ENCODE data around the gene MAP2K7. TPM values are rescaled to one million over a fixed set of nuclear protein-coding genes. Genes with fewer than 3 reads are reported as not detected.

The MAP2K7 gene
- total RNA-seq, 1 experiment from 2014 or later = 21.1 TPM

DNA sequence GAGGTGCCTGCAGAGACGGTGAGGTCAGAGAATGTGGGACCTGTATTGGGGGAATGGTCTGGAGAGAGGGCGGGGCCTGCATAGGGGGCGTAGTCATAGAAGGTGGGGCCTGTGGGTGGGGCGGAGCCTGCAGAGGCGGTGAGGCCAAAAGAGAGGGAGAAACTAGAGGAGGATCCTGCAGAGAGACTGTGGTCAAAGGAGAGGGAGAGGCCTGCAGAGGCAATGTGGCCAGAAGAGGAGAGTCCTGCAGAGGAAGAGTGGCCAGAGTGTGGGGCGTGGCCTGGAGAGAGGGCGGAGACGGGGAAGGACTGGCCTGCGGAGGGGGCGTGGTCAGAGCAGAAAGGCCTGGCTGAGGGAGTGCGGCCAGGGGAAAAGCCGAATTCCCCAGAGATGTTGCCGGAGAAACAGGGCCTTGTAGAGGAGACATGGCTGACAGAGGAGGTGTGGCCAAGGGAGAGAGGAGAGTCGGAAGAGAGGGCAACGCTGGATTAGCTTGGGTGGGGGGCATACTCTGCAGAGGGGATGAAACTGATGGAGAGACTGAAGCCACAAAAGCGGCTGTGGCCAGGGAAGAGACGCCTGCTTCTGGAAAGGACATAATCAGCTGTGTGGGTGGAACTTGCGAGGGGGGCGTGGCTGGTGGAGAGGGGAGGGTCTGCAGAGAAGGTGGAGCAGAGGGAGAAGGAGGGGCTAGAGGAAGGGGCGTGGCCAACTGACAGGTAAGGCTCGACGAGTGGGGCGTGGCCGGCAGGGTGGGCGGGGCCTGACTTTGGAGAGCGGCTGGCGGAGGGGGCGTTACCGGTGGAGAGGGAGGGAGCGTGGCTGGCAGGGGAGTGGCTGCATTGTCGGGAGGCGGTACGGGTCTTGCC is 32.0 kb upstream of the MAP2K7 start:
- peak overlapping the region; percentile 33 for H3K4me3 ChIP-seq (ENCODE audit: insufficient read depth, low read depth, low read length)
- H3K27me3 ChIP-seq (ENCODE audit: control insufficient read depth, insufficient read depth, low read length) = peaks cover 44% of the 10 kb centered on the region
- no peaks in the 10 kb centered on the region for H3K36me3 ChIP-seq (replicated peaks; ENCODE audit: control insufficient read depth, insufficient read depth, low read length)
- DNase-seq = peak; percentile 93

DNA sequence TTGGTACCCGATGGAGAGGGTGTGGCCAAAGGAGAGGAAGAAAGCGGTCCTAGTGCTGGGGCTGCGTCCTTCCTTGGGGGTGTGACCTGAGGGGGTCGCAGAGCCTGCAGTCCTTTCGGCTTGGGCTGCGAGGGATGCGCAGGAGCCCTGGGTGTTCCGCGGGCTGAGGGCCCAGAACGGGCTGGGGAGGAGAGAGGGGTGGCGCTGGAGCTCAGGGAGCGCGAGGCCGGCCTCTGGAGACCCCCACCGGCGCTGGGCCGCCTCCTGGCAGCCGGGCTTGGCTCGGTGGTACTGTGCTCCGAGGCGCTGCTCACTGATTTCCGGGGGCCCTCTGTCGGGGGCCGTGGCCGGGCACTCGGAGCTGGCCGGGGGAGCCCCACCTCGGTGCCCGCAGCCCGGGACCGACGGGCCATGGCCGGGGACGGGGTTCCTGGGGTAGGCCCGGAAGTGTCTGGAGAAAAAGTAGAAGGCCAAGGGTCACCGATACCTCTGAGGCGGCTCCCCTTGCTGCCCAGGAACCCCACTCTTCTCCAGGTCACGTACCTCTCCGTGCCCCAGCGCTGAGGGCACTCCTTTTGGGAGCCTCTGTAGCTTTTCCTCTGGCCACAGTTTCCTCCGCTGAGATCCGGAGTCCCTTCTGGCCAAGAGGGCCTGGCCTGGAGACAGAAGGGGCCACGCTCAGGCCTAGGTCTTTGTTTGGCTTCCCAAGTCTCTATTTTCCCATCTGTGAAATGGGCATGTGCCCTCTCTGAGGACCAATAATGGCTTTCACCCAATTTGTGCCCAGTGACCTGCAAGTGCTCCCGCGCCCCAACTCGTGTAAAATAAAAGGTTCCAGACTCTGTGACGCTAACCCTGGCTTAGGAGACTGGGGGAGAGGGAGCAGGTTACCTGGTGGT is 31.1 kb upstream of the MAP2K7 start:
- H3K36me3 ChIP-seq (replicated peaks; ENCODE audit: control insufficient read depth, insufficient read depth, low read length) = no peaks in the 10 kb centered on the region
- peak; percentile 4 for DNase-seq
- peaks cover 35% of the 10 kb centered on the region for H3K27me3 ChIP-seq (ENCODE audit: control insufficient read depth, insufficient read depth, low read length)
- H3K4me3 ChIP-seq (ENCODE audit: insufficient read depth, low read depth, low read length) = peak overlapping the region; percentile 16

DNA sequence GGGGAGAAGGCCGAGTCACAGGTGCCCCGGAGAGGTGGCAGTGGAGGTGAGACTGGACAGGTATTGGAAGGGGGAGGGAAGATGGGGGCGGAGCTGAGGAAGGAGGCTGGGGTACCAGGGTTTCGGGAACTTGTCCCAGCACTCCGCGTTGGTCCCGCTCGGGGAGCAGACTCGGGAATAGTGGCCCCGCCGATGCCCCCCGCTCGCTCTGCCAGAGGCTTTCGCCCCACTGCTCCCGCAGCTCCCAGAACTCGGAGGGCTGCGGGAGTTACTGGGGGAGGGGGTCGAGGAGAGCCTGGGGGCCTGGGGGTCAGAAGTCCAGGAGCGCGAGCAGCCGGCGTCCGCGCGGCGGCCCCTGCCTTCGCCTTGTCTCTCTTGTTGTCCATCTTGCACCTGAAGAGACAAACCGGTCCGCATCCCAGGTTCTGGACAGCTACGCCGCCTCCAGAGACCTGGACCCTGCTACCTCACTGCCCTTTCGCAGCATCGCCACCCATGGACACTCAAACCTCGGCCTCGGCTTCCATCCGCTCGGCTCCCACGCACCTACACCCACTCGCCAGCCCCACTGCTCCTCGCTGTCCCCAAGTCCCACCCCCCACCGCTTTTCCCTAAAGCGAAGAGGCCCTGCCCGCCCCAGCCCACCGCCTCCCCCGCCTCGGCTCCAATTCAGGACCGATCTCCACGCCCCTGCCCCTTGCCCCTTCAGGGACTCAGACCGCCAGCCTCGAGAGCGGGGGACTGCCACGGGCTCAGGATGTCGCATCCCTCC is 30.2 kb upstream of the MAP2K7 start:
- Histone ChIP-seq H3K36me3 (replicated peaks; ENCODE audit: control insufficient read depth, insufficient read depth, low read length) (no peaks in the 10 kb centered on the region), H3K4me3 (ENCODE audit: insufficient read depth, low read depth, low read length) (peak overlapping the region; percentile 65), H3K27me3 (ENCODE audit: control insufficient read depth, insufficient read depth, low read length) (peaks cover 28% of the 10 kb centered on the region)
- DNase-seq = peak; percentile 34

DNA sequence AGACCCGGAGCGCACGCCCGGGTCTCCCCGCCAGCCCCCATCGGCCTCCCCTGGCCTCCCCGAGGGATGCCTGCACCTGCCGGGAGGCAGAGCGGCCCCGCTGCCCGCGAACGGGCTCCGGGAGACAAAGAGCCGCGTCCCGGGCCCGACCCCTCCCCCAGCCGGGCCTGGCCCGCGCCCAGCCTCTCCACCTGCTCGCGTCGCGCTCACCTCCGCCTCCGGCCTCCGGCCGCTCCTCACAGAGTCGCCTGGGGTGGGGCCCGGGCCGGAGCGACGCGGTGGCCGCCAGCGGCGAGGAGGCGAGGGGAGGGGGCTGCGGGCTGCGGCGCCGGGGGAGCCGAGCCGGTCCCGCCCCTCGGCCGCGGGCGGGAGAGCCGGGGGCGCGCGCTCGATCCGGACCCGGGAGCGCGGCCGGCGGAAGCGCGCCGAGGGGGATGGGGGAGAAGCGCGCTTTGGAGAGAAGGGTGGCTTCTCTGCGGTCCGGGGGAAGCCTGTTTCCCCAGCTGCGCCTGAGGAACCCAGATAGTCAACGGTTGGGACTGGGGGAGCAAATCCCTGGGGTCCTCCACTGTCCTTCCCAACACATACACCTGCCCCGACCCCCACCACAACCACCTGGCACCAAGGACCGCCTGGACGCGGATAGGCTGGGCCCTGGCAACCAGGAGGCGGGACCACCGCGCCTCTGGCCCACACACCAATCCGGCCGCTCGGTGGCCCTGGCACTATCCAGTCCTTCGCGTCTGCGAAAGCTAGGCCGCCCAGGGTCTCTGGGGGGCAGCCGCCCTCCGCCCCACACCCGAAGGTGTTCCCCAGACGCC is 29.4 kb upstream of the MAP2K7 start, which contains the start of gene PRR36:
Gene PRR36 (minus strand): TSS at position 315 of the 821 bp plus-strand sequence. CDS start 701 bp downstream, outside the sequence.
- H3K36me3 ChIP-seq (replicated peaks; ENCODE audit: control insufficient read depth, insufficient read depth, low read length) = no peaks in the 10 kb centered on the region
- peak; percentile 88 for DNase-seq
- peak within 1 kb of the TSS; percentile 65 for H3K4me3 ChIP-seq (ENCODE audit: insufficient read depth, low read depth, low read length)
- peaks cover 26% of the 10 kb centered on the region for H3K27me3 ChIP-seq (ENCODE audit: control insufficient read depth, insufficient read depth, low read length)

DNA sequence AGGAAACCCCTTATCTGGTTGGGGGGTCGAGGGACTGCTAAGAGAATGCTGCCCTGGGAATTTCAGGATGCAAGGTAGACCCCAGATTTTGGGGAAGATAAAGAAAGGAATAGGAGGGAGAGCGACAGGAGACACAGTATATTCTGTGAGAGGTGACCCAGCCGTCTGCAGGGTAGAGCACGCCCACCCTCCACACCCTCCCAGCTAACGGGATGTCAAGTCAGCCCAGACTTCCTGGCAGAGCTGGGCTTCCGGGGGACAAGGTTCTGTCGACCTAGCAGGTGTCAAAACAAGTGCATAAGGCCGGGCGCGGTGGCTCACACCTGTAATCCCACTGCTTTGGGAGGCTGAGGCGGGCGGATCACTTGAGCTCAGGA is 28.8 kb upstream of the MAP2K7 start:
- DNase-seq = no peak
- peak overlapping the region; percentile 65 for H3K4me3 ChIP-seq (ENCODE audit: insufficient read depth, low read depth, low read length)
- no peaks in the 10 kb centered on the region for H3K36me3 ChIP-seq (replicated peaks; ENCODE audit: control insufficient read depth, insufficient read depth, low read length)
- H3K27me3 ChIP-seq (ENCODE audit: control insufficient read depth, insufficient read depth, low read length) = peaks cover 27% of the 10 kb centered on the region

DNA sequence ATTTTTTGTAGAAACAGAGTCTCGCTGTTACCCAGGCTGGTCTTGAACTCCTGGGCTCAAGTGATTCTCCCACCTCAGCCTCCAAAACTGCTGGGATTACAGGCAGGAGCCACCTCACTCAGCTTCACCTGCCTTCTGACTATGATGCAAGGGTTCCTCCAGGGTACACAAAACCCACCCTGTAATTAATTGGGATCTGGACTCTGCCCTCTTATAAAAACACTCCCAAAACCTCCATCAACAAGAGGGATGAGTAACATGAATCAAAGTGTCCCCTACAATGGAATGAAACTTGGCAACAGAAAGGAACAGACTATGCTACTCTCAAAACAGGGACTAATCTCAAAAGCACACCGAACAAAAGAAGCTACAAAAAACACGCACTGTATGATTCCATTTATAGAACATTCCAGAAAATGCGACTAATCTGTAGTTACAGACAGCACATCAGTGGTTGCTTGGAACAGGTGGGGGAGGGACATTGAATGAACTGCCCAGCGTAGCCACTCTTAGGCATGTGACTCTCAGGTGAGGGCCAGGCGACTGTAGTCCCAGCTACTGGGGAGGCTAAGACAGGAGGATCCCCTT is 26.3 kb upstream of the MAP2K7 start:
- Histone ChIP-seq H3K36me3 (replicated peaks; ENCODE audit: control insufficient read depth, insufficient read depth, low read length) (no peaks in the 10 kb centered on the region), H3K27me3 (ENCODE audit: control insufficient read depth, insufficient read depth, low read length) (peaks cover 27% of the 10 kb centered on the region), H3K4me3 (ENCODE audit: insufficient read depth, low read depth, low read length) (no peak overlapping the region)
- no peak for DNase-seq

DNA sequence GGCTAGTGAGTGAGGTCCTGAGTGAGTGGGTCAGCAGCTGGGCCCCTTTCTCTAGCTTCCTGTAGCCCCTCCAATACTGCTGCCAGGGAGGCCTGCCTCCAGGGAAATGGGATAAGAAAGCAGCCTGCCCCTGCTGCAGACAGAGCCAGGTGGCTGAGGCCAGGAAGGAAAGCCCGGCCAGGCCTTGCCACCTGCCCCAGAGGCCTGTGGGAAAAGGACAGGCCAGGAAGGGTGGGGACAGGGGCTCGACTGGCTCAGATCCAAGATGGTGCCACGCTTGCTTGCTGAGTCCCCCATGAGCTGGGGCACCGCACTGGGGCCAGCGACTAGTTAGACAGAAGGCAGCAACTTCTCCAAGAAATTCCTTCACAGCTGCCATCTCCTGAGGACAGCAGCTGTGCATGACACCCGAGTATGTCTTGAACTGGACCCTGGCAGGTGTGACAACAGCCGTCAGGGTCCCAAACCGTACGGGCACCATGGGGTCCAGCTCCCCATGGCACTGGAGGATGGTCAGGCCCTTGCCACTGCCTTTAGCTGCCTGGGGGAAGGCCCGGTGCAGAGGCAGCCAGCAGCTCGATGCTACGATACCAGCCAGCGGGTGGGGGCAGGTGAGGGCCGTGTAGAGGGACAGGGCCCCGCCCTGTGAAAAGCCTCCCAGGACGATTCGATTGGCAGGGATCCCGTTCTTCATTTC is 24.4 kb upstream of the MAP2K7 start:
- no peak overlapping the region for H3K4me3 ChIP-seq (ENCODE audit: insufficient read depth, low read depth, low read length)
- H3K36me3 ChIP-seq (replicated peaks; ENCODE audit: control insufficient read depth, insufficient read depth, low read length) = no peaks in the 10 kb centered on the region
- no peak for DNase-seq
- peaks cover 9% of the 10 kb centered on the region; the same call in 1 of the 2 replicates for H3K27me3 ChIP-seq (ENCODE audit: control insufficient read depth, insufficient read depth, low read length)

DNA sequence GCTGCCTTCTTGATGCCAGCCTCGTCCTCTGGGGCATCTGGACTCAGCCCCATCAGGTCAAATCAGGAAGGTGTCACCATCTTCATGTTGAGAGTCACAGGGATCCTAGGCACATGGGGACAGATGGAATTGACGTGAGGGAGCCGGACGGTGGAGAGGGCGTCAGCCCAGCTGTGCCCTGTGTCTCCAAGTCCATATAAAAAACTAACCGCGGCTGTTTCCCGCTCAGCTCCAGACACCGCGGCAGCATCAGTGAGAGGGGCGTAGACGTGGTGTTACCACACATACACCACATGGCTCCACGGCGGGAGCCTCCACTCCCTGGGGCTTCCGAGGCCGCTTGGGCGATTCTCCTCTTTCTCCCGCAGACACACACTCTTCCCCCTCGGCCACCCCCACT is 23.8 kb upstream of the MAP2K7 start:
- Histone ChIP-seq H3K4me3 (ENCODE audit: insufficient read depth, low read depth, low read length) (no peak overlapping the region), H3K27me3 (ENCODE audit: control insufficient read depth, insufficient read depth, low read length) (peaks cover 7% of the 10 kb centered on the region; the same call in 1 of the 2 replicates), H3K36me3 (replicated peaks; ENCODE audit: control insufficient read depth, insufficient read depth, low read length) (no peaks in the 10 kb centered on the region)
- no peak for DNase-seq

DNA sequence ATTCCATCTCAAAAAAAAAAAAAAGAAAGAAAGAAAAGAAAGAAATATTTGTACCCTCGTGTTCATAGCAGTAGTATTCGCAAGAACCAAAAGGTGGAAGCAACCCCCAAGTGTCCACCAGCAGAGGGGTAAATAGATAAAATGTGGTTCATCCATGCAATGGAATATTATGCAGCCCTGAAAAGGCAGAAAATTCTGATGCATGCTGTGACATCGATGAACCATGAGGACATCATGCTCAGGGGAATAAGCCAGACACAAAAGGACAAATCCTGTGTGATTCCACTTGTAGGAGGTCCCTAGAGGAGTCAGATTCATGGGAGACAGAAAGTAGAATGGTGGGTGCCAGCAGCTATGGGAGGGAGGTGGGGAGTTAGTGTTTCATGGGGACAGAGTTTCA is 21.8 kb upstream of the MAP2K7 start:
- no peaks in the 10 kb centered on the region for H3K36me3 ChIP-seq (replicated peaks; ENCODE audit: control insufficient read depth, insufficient read depth, low read length)
- DNase-seq = no peak
- H3K27me3 ChIP-seq (ENCODE audit: control insufficient read depth, insufficient read depth, low read length) = peaks cover 3% of the 10 kb centered on the region; the same call in 1 of the 2 replicates
- no peak overlapping the region for H3K4me3 ChIP-seq (ENCODE audit: insufficient read depth, low read depth, low read length)

DNA sequence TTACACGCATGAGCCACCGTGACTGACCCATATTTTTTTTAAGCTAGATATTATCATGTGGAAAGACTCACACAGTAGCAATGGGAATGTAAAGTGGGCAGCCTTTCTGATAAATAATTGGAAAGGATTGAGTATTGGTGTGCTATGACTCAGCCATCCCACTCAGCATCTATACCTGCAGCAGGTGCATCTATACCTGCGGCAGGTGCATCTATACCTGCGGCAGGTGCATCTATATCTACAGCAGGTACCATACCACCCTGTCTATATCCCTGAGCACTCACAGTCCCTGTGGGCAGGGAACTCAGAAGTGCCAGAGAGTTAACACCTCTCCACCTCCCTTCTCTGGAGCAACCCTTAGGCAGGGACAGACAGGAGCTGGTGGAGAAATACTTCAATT is 20.6 kb upstream of the MAP2K7 start:
- no peak for DNase-seq

DNA sequence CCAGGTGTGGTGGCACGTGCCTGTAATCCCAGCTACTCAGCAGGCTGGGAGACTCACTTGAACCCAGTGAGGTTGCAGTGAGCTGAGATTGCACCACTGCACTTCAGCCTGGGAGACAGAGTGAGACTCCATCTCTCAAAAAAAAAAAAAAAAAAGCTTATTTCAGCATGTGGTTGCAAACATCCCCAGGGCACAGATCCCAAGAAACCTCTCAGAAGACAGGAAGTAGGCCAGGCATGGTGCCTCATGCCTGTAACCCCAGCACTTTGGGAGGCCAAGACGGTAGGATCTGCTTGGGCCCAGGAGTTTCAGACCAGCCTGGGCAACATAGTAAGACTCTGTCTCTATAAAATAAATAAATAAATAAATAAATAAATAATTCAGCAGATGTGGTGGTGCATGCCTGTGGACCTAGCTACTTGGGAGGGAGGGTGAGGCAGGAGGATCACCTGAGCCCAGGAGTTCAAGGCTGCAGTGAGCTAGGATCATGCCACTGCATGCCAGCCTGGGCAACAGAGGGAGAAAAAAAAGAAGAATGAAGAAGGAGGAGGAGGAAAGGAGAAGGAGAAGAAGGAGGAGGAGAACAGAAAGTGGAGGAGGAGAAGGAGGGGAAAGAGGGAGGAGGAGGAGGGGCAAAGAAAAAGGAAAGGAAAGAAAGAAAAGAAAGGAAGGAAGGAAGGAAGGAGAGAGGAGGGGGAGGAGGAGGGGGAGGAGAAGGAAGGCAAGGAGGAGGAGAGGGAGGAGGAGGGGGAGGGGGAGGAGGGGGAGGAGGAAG is 19.7 kb upstream of the MAP2K7 start:
- Histone ChIP-seq H3K36me3 (replicated peaks; ENCODE audit: control insufficient read depth, insufficient read depth, low read length) (no peaks in the 10 kb centered on the region), H3K27me3 (ENCODE audit: control insufficient read depth, insufficient read depth, low read length) (peaks cover 8% of the 10 kb centered on the region; the same call in 1 of the 2 replicates), H3K4me3 (ENCODE audit: insufficient read depth, low read depth, low read length) (no peak overlapping the region)
- DNase-seq = no peak

More for the DNA sequence above, 20.6 kb upstream of the MAP2K7 start:
- Histone ChIP-seq H3K4me3 (ENCODE audit: insufficient read depth, low read depth, low read length) (no peak overlapping the region), H3K27me3 (ENCODE audit: control insufficient read depth, insufficient read depth, low read length) (peaks cover 3% of the 10 kb centered on the region; the same call in 1 of the 2 replicates), H3K36me3 (replicated peaks; ENCODE audit: control insufficient read depth, insufficient read depth, low read length) (no peaks in the 10 kb centered on the region)

DNA sequence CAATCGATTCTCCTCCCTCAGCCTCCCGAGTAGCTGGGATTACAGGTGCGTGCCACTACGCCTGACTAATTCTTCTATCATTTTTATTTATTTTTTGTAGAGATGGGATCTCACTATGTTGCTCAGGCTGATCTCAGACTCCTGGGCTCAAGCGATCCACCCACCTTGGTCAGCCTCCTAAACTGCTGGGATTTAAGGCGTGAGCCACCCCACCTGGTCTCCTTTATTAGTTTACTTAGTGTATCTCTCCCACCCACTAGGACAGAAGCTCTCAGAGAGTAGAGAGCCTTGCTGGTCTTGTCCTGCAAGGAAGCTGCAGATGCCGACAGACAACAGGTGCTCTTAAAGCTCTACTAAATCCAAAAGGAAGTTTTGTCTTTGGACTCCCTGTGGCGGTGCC is 17.9 kb upstream of the MAP2K7 start:
- no peaks in the 10 kb centered on the region for H3K36me3 ChIP-seq (replicated peaks; ENCODE audit: control insufficient read depth, insufficient read depth, low read length)
- H3K27me3 ChIP-seq (ENCODE audit: control insufficient read depth, insufficient read depth, low read length) = peaks cover 6% of the 10 kb centered on the region; the same call in 1 of the 2 replicates
- no peak overlapping the region for H3K4me3 ChIP-seq (ENCODE audit: insufficient read depth, low read depth, low read length)
- DNase-seq = no peak

Data from H7 (cell line).